Pancreas (tissue), 10 donors: Measurements from ENCODE around the gene ZNF417. TPM values are rescaled to one million over a fixed set of nuclear protein-coding genes. Genes with fewer than 3 reads are reported as not detected.
"Not testable (repeated sequence)": the region's sequence is repeated elsewhere in the genome, so short reads cannot be mapped to it uniquely, and the experiment has no call there.

ENCODE experiments used
- ATAC-seq, 4 donors: fragments of 200-7000 bp; cut with Tn5 transposase; one replicate each; pipeline versions ENCODE4 v1.8.0 to v1.9.1; 2020; ENCODE audit warnings: mild to moderate bottlenecking in 4 of 4, moderate library complexity in 4 of 4
- DNase-seq, 6 donors: peaks; one replicate each; pipeline ENCODE4 v3.0.0-alpha.2; 2020
- FAIRE-seq: peaks from 2 replicates; lab custom pipeline; 2012; peaks lifted over from hg19 to GRCh38; lab: Jason Lieb, UNC
- H3K27ac ChIP-seq, 4 donors: fragments of 200-600 bp; sonication (generic); 1 replicate in 3 of 4; 2 replicates in 1 of 4; pipeline versions ENCODE4 v1.5.0 to v1.8.0; 2020
- H3K27me3 ChIP-seq, 4 donors: fragments of 200-600 bp; one replicate each; pipeline ENCODE4 v1.8.0; 2021
- H3K36me3 ChIP-seq, 3 donors: fragments of 200-600 bp; sonication (generic) in 1 of 3; one replicate each; pipeline versions ENCODE4 v1.5.0 to v1.8.0; 2020 to 2021
- H3K4me1 ChIP-seq, 3 donors: fragments of 200-600 bp; one replicate each; pipeline ENCODE4 v1.8.0; 2021
- H3K4me3 ChIP-seq, 4 donors: fragments of 200-600 bp; sonication (generic) in 2 of 4; one replicate each; pipeline versions ENCODE4 v1.5.0 to v1.8.0; 2020 to 2021
- H3K9me3 ChIP-seq, 4 donors: fragments of 200-600 bp; one replicate each; pipeline ENCODE4 v1.8.0; 2021
- CTCF ChIP-seq, 4 donors: fragments of 200-600 bp; sonication (generic) in 3 of 4; IDR thresholded peaks; one replicate each; pipeline versions ENCODE4 v1.5.0 to v1.8.0; 2021; ENCODE audit warnings: antibody characterized with exemption in 4 of 4
- WGBS, 2 donors: extraction: QIAGEN DNeasy Blood & Tissue Kit; methylation state at CpG; one replicate each; pipeline ENCODE4 v1.1.7; 2013; 5-methylcytosine and 5-hydroxymethylcytosine counted together
- intact Hi-C, 3 donors: fragments of 100-400 bp; cut with DNase I; formaldehyde crosslinking; loops; one replicate each; pipeline versions ENCODE4 v1.11.1 to v1.14.2; 2022
- polyA plus RNA-seq, 2 donors: library from polyadenylated mRNA; stranded (reverse); fragments of 200-250 nt; gene quantifications; one replicate each; pipeline ENCODE4 v1.2.3, GENCODE V29; 2013
- total RNA-seq, 6 donors: library from RNA; stranded (reverse); fragmentation: NEBNext Ultra II Directional in 4 of 6; extraction: Animal tissue kit (Norgen Biotek cat#: 25700) in 4 of 6; gene quantifications; one replicate each; pipeline versions ENCODE4 v1.2.1 to v1.2.4, GENCODE V29; 2021 to 2023
- donor health status: healthy with polysubstance abuse.
- donor health status: DM: no; HTN: no; CAD: no; lungs with moderate emphysema.
- donor health status: DM: no; HTN: no; CAD: no.
- donor health status: control.
- donor health status: control.
- donor health status: Bipolar disorder and iron deficiency.
- donor health status: DM: yes; HTN: yes; CAD: no.
- donor health status: DM: no; HTN: no; CAD: no.
- donor health status: DM: no; HTN: no; CAD: no.
- donor health status: DM: yes; HTN: yes; CAD: no.

The ZNF417 gene
- total RNA-seq (10 to 100 TPM in 1 of 6 donors, 1 to 10 TPM in 5; 4.8 to 15.3 (median 6.6) TPM), polyA plus RNA-seq (1 to 10 TPM; 2.8 to 3.3 TPM)

DNA sequence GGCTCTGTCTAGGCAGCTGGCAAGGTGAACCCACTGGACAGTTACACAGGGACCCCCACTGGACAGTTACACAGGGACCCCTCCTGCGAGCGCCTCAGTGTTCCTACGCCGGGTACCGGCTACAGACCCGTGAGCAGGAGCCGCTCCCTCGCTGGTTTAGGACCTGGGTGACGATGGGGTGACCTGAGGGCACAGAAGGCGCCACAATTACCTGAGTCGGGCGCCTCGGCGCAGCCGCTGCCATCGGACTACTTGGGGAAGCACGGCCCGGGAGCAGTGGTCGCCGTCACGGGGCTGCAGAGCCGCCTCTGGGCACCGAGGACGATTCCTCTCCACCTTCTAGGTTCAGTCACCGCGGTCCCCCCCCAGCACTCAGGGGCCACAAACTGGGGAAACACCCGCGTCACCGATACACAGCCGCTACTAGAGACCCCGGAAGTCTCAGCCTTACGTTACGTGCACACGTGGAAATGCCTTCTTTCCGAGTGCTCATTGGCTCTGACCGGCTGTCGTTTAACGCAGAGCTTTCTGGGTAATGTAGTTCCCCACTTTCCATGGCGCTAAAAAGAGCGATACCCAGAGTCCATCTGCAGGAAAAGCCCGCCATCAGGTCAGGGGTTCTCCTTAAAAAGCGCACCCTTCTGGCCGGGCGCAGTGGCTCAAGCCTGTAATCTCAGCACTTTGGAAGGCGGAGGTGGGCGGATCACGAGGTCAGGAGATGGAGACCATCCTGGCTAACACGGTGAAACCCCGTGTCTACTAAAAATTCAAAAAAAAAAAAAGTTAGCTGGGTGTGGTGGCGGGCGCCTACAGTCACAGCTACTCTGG lies at the start of gene ZNF417:
Gene ZNF417 (minus strand): TSS at position 425 of the 828 bp plus-strand sequence. CDS start 181 bp downstream, at position 244.
- WGBS, 2 donors, result 0 to 1% methylated on average over 48 to 51 of the region's 51 CpGs
- H3K27me3 ChIP-seq, intact Hi-C loops, H3K36me3 ChIP-seq, H3K9me3 ChIP-seq: not testable (repeated sequence)
- peak; percentile 69 to 88 (median 80) for DNase-seq
- Histone ChIP-seq H3K27ac (peak within 1 kb of the TSS; percentile 39 to 61 (median 60)), H3K4me1 (peaks cover 0 to 10% (median 5%) of the 10 kb centered on the region in 3 donors), H3K4me3 (peak within 1 kb of the TSS; percentile 68 to 92 (median 82))
- peak; percentile 23 for FAIRE-seq
- peak; percentile 99 to 100 (median 100) for ATAC-seq

DNA sequence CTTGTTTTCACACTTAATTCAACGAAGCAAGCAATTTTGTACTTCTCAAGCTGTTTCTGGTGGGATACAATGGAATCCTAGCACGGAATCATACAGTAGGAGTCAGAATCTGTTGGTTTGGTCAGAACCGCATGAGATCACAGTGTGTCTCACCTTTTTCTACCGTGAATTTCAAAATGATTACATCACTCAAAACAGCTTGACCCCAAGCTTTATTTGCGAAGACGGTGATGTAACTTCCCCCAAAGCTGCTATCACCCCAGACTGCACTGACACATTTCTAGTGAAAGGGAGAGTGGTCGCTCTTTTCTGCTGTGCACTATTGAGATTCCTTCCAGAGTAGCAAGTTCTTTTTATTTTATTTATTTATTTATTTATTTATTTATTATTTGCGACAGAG lies 48.4 kb upstream of the ZNF417 start:
- intact Hi-C loops, result no loop called here
- H3K9me3 ChIP-seq, result no peaks in the 10 kb centered on the region
- 90 to 94% methylated on average over 8 of the region's 8 CpGs for WGBS, 2 donors
- H3K36me3 ChIP-seq, result no peaks in the 10 kb centered on the region
- H3K27me3 ChIP-seq, result no peaks in the 10 kb centered on the region
- no peak for TF ChIP-seq CTCF (IDR thresholded peaks at IDR 0.05)
- no peak for FAIRE-seq
- no peak for ATAC-seq
- DNase-seq, result no peak
- H3K27ac ChIP-seq, result no peak overlapping the region
- no peaks in the 10 kb centered on the region for H3K4me1 ChIP-seq
- H3K4me3 ChIP-seq, result no peak overlapping the region

DNA sequence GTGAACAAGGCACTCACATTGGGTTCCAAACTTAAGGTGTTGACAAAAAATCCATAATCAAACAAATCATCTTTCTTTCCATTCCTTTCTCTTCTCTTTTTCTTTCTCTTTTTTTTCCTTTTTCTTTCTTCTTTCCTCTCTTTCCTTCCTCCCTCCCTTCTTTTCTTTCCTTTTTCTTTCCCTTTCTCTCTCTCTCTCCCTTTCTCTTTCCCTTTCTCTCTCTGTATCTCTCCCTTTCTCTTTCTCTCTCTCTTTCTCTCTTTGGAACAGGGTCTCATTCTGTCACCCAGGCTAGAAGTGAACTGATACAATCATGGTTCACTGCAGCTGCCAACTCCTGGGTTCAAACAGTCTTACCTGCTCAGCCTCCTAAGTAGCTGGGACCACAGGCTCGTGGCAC lies 45.4 kb upstream of the ZNF417 start:
- Histone ChIP-seq H3K36me3 (no peaks in the 10 kb centered on the region), H3K27me3 (no peaks in the 10 kb centered on the region), H3K4me1 (no peaks in the 10 kb centered on the region), H3K4me3 (no peak overlapping the region), H3K27ac (no peak overlapping the region), H3K9me3 (peaks cover 0 to 4% (median 0%) of the 10 kb centered on the region in 4 donors)
- no peak for DNase-seq
- intact Hi-C loops, result no loop called here
- WGBS, 2 donors, result 77 to 84% methylated on average over 1 of the region's 1 CpG
- no peak for FAIRE-seq
- no peak for ATAC-seq
- TF ChIP-seq CTCF (IDR thresholded peaks at IDR 0.05), result no peak

DNA sequence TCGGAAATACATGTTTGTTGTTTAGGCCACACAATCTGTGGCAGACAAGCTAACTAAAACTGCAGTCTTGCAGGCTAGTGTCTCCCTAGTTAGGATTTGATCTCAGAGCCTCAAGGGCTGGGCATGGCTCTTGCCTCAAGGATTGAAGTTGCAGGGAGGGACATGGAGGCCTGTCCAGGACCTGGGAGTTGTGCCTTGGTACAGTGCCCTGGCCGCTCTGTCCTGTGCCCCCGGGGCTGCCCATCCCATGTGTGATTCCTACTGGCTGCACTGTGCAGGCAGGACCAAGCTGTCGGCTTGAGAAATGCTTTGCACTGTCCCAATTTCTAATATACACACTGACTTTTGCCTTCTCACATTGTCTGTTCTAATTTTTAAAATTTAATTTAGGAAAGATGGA lies 38.6 kb upstream of the ZNF417 start:
- FAIRE-seq (no peak), DNase-seq (no peak), ATAC-seq (no peak)
- H3K9me3 ChIP-seq, result peaks cover 0 to 4% (median 0%) of the 10 kb centered on the region in 4 donors
- H3K4me3 ChIP-seq, result no peak overlapping the region
- H3K4me1 ChIP-seq, result no peaks in the 10 kb centered on the region
- no peak overlapping the region for H3K27ac ChIP-seq
- H3K36me3 ChIP-seq, result no peaks in the 10 kb centered on the region
- WGBS, 2 donors, result 79 to 83% methylated on average over 4 of the region's 4 CpGs
- TF ChIP-seq CTCF (IDR thresholded peaks at IDR 0.05), result no peak
- H3K27me3 ChIP-seq, result no peaks in the 10 kb centered on the region
- intact Hi-C loops, result no loop called here

- H3K4me1 ChIP-seq, result no peaks in the 10 kb centered on the region
- no peak overlapping the region for H3K4me3 ChIP-seq
- WGBS, 2 donors, result 80 to 92% methylated on average over 12 of the region's 12 CpGs
- ATAC-seq (no peak), FAIRE-seq (no peak), DNase-seq (no peak)
- no peak for TF ChIP-seq CTCF (IDR thresholded peaks at IDR 0.05)
- H3K27ac ChIP-seq, result no peak overlapping the region
- no peaks in the 10 kb centered on the region for H3K36me3 ChIP-seq
- intact Hi-C loops, result no loop called here
- H3K27me3 ChIP-seq, result no peaks in the 10 kb centered on the region
- H3K9me3 ChIP-seq, result no peaks in the 10 kb centered on the region
Observed at GRCh38 chr19:57949702-57950101, 33.3 kb upstream of the ZNF417 start.
